ENCODE results near the gene SMURF1. TPM values are rescaled to one million over a fixed set of nuclear protein-coding genes. Genes with fewer than 3 reads are reported as not detected.
"Not testable (repeated sequence)": the region's sequence is repeated elsewhere in the genome, so short reads cannot be mapped to it uniquely, and the experiment has no call there.

The SMURF1 gene
- total RNA-seq, 3 donors from 2014 or later (not counting 1 experiment from before 2014, with no cell fraction given), result 33.3 to 34.7 (median 34.2) TPM

DNA sequence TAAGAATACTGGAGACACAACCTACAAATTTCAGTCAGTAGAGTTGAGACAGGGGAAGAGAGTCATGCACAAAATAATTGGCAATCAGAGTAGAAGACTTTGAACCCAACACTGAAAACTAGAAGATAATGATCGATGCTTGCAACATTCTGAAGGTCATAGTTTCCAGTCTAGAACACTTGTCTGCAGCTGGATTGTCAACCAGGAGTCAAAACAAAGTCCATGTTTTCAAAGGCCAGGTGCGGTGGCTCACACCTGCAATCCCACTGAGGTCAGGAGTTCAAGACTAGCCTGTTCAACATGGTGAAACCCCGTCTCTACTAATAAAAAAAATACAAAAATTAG is 26.8 kb upstream of the SMURF1 start:
- TF ChIP-seq, protein P1, sequence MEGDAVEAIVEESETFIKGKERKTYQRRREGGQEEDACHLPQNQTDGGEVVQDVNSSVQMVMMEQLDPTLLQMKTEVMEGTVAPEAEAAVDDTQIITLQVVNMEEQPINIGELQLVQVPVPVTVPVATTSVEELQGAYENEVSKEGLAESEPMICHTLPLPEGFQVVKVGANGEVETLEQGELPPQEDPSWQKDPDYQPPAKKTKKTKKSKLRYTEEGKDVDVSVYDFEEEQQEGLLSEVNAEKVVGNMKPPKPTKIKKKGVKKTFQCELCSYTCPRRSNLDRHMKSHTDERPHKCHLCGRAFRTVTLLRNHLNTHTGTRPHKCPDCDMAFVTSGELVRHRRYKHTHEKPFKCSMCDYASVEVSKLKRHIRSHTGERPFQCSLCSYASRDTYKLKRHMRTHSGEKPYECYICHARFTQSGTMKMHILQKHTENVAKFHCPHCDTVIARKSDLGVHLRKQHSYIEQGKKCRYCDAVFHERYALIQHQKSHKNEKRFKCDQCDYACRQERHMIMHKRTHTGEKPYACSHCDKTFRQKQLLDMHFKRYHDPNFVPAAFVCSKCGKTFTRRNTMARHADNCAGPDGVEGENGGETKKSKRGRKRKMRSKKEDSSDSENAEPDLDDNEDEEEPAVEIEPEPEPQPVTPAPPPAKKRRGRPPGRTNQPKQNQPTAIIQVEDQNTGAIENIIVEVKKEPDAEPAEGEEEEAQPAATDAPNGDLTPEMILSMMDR (IDR thresholded peaks at IDR 0.05), result no peak
- intact Hi-C loops (cut with micrococcal nuclease), result no loop called here
- peaks cover 3 to 8% of the 10 kb centered on the region in 2 donors for H3K27me3 Mint-ChIP-seq (ENCODE audit: low read depth in 2 of 2)
- DNase-seq (no peak), ATAC-seq (no peak)
- Histone ChIP-seq H3K36me3 (ENCODE audit: control insufficient read depth, insufficient read depth, low read length) (no peaks in the 10 kb centered on the region), H3K4me1 (ENCODE audit: control insufficient read depth, insufficient read depth, low read length) (no peaks in the 10 kb centered on the region), H3K27me3 (ENCODE audit: control insufficient read depth, insufficient read depth, low read length) (no peaks in the 10 kb centered on the region), H3K4me3 (ENCODE audit: low read length) (no peak overlapping the region), H3K9me3 (ENCODE audit: control insufficient read depth, insufficient read depth, low read length) (no peaks in the 10 kb centered on the region), H3K27ac (ENCODE audit: low read length) (no peak overlapping the region)
- H3K27ac Mint-ChIP-seq, result no peak overlapping the region
- no peaks in the 10 kb centered on the region for H3K36me3 Mint-ChIP-seq
- no peak overlapping the region for H3K4me3 Mint-ChIP-seq
- H3K9me3 Mint-ChIP-seq, result no peaks in the 10 kb centered on the region
- no peaks in the 10 kb centered on the region for H3K4me1 Mint-ChIP-seq
- 100% methylated on average over 3 of the region's 3 CpGs for WGBS (ENCODE audit: insufficient coverage)

DNA sequence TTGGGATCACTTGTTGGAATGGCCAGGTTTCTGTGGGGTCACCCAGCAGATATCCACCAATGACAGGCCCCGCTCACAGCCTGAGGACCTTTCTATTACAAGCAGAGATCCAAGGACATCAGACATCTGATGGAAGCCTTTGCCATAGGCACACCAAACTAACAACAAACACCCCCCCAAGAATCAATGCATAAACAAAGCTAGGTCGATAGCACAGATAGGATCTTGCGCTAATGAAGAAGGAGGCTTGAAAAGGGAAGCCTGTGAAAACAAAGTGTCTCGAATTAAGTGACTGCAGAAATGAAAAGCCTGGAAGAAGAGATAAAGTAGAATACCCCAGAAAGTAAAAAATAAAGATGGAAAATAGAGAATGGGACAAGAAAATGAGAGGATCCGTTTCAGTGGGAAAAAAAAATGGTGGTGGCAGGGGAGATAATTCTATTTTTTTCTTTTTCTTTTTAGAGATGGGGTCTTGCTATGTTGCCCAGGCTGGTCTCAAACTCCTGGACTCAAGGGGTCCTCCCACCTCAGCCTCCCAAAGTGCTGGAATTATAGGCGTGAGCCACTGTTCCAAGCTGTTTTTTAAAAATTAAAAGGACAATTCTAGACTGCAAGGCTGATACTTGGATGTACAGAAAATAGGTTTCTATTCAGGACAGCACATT is 26.3 kb upstream of the SMURF1 start:
- Histone ChIP-seq H3K9me3 (ENCODE audit: control insufficient read depth, insufficient read depth, low read length) (no peaks in the 10 kb centered on the region), H3K4me1 (ENCODE audit: control insufficient read depth, insufficient read depth, low read length) (no peaks in the 10 kb centered on the region), H3K36me3 (ENCODE audit: control insufficient read depth, insufficient read depth, low read length) (no peaks in the 10 kb centered on the region), H3K27ac (ENCODE audit: low read length) (no peak overlapping the region), H3K27me3 (ENCODE audit: control insufficient read depth, insufficient read depth, low read length) (no peaks in the 10 kb centered on the region), H3K4me3 (ENCODE audit: low read length) (no peak overlapping the region)
- ATAC-seq (no peak), DNase-seq (no peak)
- Mint-ChIP-seq H3K27ac (no peak overlapping the region), H3K4me1 (no peaks in the 10 kb centered on the region), H3K4me3 (no peak overlapping the region), H3K36me3 (no peaks in the 10 kb centered on the region), H3K27me3 (ENCODE audit: low read depth in 2 of 2) (peaks cover 3 to 8% of the 10 kb centered on the region in 2 donors), H3K9me3 (no peaks in the 10 kb centered on the region)
- 82% methylated on average over 6 of the region's 6 CpGs for WGBS (ENCODE audit: insufficient coverage)
- intact Hi-C loops (cut with micrococcal nuclease), result no loop called here
- TF ChIP-seq, protein P1 (IDR thresholded peaks at IDR 0.05), result no peak

DNA sequence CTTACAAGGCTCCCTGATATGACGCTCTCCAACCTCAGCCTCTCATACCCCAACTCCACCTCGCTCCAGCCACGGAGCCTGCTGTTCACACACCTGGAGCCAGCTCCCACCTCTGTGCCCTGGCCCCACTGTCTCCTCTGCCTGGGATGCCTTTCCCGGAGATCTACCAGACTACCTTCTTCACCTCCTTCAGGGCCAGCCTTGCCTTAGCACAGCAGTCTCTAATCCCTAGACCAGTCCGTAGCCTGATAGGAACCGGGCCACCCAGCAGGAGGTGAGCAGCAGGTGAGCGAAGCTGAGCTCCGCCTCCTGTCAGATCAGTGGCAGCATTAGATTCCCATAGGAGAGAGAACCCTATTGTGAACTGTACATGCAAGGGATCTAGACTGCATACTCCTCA is 23.2 kb upstream of the SMURF1 start:
- no peaks in the 10 kb centered on the region for H3K36me3 Mint-ChIP-seq
- peaks cover 3 to 8% of the 10 kb centered on the region in 2 donors for H3K27me3 Mint-ChIP-seq (ENCODE audit: low read depth in 2 of 2)
- H3K4me1 ChIP-seq (ENCODE audit: control insufficient read depth, insufficient read depth, low read length), result no peaks in the 10 kb centered on the region
- intact Hi-C loops (cut with micrococcal nuclease), result no loop called here
- no peak overlapping the region for H3K27ac Mint-ChIP-seq
- no peaks in the 10 kb centered on the region for H3K9me3 Mint-ChIP-seq
- H3K4me1 Mint-ChIP-seq, result no peaks in the 10 kb centered on the region
- DNase-seq (no peak), ATAC-seq (no peak)
- H3K4me3 ChIP-seq (ENCODE audit: low read length), result no peak overlapping the region
- 79% methylated on average over 8 of the region's 8 CpGs for WGBS (ENCODE audit: insufficient coverage)
- H3K27me3 ChIP-seq (ENCODE audit: control insufficient read depth, insufficient read depth, low read length), result no peaks in the 10 kb centered on the region
- H3K27ac ChIP-seq (ENCODE audit: low read length), result no peak overlapping the region
- TF ChIP-seq, protein P1 (IDR thresholded peaks at IDR 0.05), result no peak
- no peaks in the 10 kb centered on the region for H3K9me3 ChIP-seq (ENCODE audit: control insufficient read depth, insufficient read depth, low read length)
- H3K36me3 ChIP-seq (ENCODE audit: control insufficient read depth, insufficient read depth, low read length), result no peaks in the 10 kb centered on the region
- H3K4me3 Mint-ChIP-seq, result no peak overlapping the region

DNA sequence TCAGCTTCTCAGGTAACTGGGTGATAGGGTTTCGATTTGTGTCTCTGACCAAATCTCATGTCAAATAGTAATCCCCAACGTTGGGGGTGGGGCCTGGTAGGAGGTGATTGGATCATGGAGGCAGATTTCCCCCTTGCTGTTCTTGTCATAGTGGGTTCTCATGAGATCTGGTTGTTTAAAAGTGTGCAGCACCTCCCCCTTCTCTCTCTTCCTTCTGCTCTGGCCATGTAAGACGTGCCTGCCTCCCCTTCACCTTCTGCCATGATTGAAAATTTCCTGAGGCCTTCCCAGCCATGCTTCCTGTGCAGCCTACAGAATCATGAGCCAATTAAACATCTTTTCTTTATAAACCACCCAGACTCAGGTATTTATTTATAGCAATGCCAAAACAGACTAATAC is 21.9 kb upstream of the SMURF1 start:
- Mint-ChIP-seq H3K4me3 (no peak overlapping the region), H3K4me1 (peaks cover 0 to 4% of the 10 kb centered on the region in 2 donors), H3K9me3 (no peaks in the 10 kb centered on the region), H3K27me3 (ENCODE audit: low read depth in 2 of 2) (peaks cover 5 to 8% of the 10 kb centered on the region in 2 donors), H3K27ac (no peak overlapping the region), H3K36me3 (no peaks in the 10 kb centered on the region)
- no peak overlapping the region for H3K27ac ChIP-seq (ENCODE audit: low read length)
- H3K36me3 ChIP-seq (ENCODE audit: control insufficient read depth, insufficient read depth, low read length), result no peaks in the 10 kb centered on the region
- no peaks in the 10 kb centered on the region for H3K4me1 ChIP-seq (ENCODE audit: control insufficient read depth, insufficient read depth, low read length)
- no peak for DNase-seq
- intact Hi-C loops (cut with micrococcal nuclease), result no loop called here
- H3K9me3 ChIP-seq (ENCODE audit: control insufficient read depth, insufficient read depth, low read length), result no peaks in the 10 kb centered on the region
- no peak overlapping the region for H3K4me3 ChIP-seq (ENCODE audit: low read length)
- H3K27me3 ChIP-seq (ENCODE audit: control insufficient read depth, insufficient read depth, low read length), result no peaks in the 10 kb centered on the region
- 91% methylated on average over 3 of the region's 3 CpGs for WGBS (ENCODE audit: insufficient coverage)
- TF ChIP-seq, protein P1 (IDR thresholded peaks at IDR 0.05), result no peak
- no peak for ATAC-seq

DNA sequence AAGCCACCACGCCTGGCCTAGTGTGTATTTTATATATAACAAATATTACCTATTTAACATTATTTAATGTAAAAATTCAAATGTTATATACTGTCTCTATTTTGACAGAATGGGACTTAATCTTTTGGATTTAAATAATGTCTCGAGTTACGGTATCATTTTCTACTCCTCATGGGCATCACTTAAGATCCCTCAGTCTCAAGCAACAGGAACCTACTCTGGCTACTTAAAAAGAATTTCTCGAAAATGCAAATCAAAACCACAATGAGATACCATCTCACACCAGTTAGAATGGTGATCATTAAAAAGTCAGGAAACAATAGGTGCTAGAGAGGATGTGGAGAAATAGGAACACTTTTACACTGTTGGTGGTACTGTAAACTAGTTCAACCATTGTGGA is 19.8 kb upstream of the SMURF1 start:
- H3K36me3 Mint-ChIP-seq; H3K9me3 ChIP-seq (ENCODE audit: control insufficient read depth, insufficient read depth, low read length); H3K4me3 Mint-ChIP-seq; H3K27me3 Mint-ChIP-seq (ENCODE audit: low read depth in 2 of 2); H3K27ac Mint-ChIP-seq; H3K9me3 Mint-ChIP-seq; DNase-seq; ATAC-seq; H3K36me3 ChIP-seq (ENCODE audit: control insufficient read depth, insufficient read depth, low read length); H3K4me3 ChIP-seq (ENCODE audit: low read length); intact Hi-C loops (cut with micrococcal nuclease); H3K27me3 ChIP-seq (ENCODE audit: control insufficient read depth, insufficient read depth, low read length); H3K27ac ChIP-seq (ENCODE audit: low read length); H3K4me1 ChIP-seq (ENCODE audit: control insufficient read depth, insufficient read depth, low read length); H3K4me1 Mint-ChIP-seq: not testable (repeated sequence)
- WGBS (ENCODE audit: insufficient coverage), result 33% methylated on average over 2 of the region's 4 CpGs
